PFSK-1 (cell line): ENCODE results near the gene NPIPA1.

Source experiments
- POLR2AphosphoS5 ChIP-seq: IDR thresholded peaks from 2 replicates; pipeline ENCODE4 v1.6.1; 2012; ENCODE audit warnings: low read depth, mild to moderate bottlenecking, control low read depth, low read length, moderate library complexity
- REST ChIP-seq, 2 experiments: IDR thresholded peaks; 2 replicates each; pipeline versions ENCODE4 v1.6.1 to v1.8.0; 2011 to 2012; ENCODE audit warnings: low read depth in 2 of 2, low read length in 2 of 2, control low read depth in 1 of 2, inconsistent platforms in 1 of 2, mild to moderate bottlenecking in 1 of 2, moderate library complexity in 1 of 2; ENCODE audit not compliant: insufficient read depth in 1 of 2
- SIN3A ChIP-seq: IDR thresholded peaks from 2 replicates; pipeline ENCODE4 v1.6.1; 2012; ENCODE audit warnings: mild to moderate bottlenecking, low read length, moderate library complexity, borderline replicate concordance; ENCODE audit not compliant: insufficient read depth

- TF ChIP-seq POLR2AphosphoS5 (no peak), REST (IDR thresholded peaks at IDR 0.05; ENCODE audit: insufficient read depth in 1 of 2, low read depth in 2 of 2, low read length in 2 of 2) (no peak), SIN3A (no peak)
Measured at GRCh38 chr16:14957576-14958322, 20.5 kb downstream of the NPIPA1 start.
